ENCODE measurements around the gene KY.

KY gene

GRCh38 chr3:134608771-134609435, 41.9 kb downstream of the KY start:
- H3K4me1 Mint-ChIP-seq (ENCODE audit: low read depth) = no peaks in the 10 kb centered on the region
- H3K27ac Mint-ChIP-seq = no peak overlapping the region
- no peak overlapping the region for H3K4me3 Mint-ChIP-seq
- H3K27me3 Mint-ChIP-seq = peaks cover 2% of the 10 kb centered on the region
- no peaks in the 10 kb centered on the region for H3K9me3 Mint-ChIP-seq (ENCODE audit: low read depth)
- H3K36me3 Mint-ChIP-seq = no peaks in the 10 kb centered on the region

GRCh38 chr3:134608023-134608770, 42.6 kb downstream of the KY start:
- no peaks in the 10 kb centered on the region for H3K36me3 Mint-ChIP-seq
- no peaks in the 10 kb centered on the region for H3K4me1 Mint-ChIP-seq (ENCODE audit: low read depth)
- peaks cover 2% of the 10 kb centered on the region for H3K27me3 Mint-ChIP-seq
- H3K9me3 Mint-ChIP-seq (ENCODE audit: low read depth) = no peaks in the 10 kb centered on the region
- H3K4me3 Mint-ChIP-seq = no peak overlapping the region
- H3K27ac Mint-ChIP-seq = no peak overlapping the region

- peaks cover 2% of the 10 kb centered on the region for H3K27me3 Mint-ChIP-seq
- no peaks in the 10 kb centered on the region for H3K9me3 Mint-ChIP-seq (ENCODE audit: low read depth)
- no peaks in the 10 kb centered on the region for H3K4me1 Mint-ChIP-seq (ENCODE audit: low read depth)
- H3K4me3 Mint-ChIP-seq = no peak overlapping the region
- no peak overlapping the region for H3K27ac Mint-ChIP-seq
- H3K36me3 Mint-ChIP-seq = no peaks in the 10 kb centered on the region
Measured at GRCh38 chr3:134607054-134608022, 43.5 kb downstream of the KY start.

- peaks cover 2% of the 10 kb centered on the region for H3K27me3 Mint-ChIP-seq
- H3K36me3 Mint-ChIP-seq = no peaks in the 10 kb centered on the region
- no peak overlapping the region for H3K27ac Mint-ChIP-seq
- H3K4me3 Mint-ChIP-seq = no peak overlapping the region
- no peaks in the 10 kb centered on the region for H3K4me1 Mint-ChIP-seq (ENCODE audit: low read depth)
- no peaks in the 10 kb centered on the region for H3K9me3 Mint-ChIP-seq (ENCODE audit: low read depth)
Measured at GRCh38 chr3:134606033-134607025, 44.5 kb downstream of the KY start.

GRCh38 chr3:134605556-134605955, 45.3 kb downstream of the KY start:
- peaks cover 6% of the 10 kb centered on the region for H3K4me1 Mint-ChIP-seq (ENCODE audit: low read depth)
- H3K27me3 Mint-ChIP-seq = peaks cover 2% of the 10 kb centered on the region
- H3K9me3 Mint-ChIP-seq (ENCODE audit: low read depth) = no peaks in the 10 kb centered on the region
- no peak overlapping the region for H3K27ac Mint-ChIP-seq
- no peaks in the 10 kb centered on the region for H3K36me3 Mint-ChIP-seq
- no peak overlapping the region for H3K4me3 Mint-ChIP-seq

GRCh38 chr3:134603956-134604355, 46.9 kb downstream of the KY start:
- Mint-ChIP-seq H3K27me3 (peaks cover 2% of the 10 kb centered on the region), H3K4me1 (ENCODE audit: low read depth) (peaks cover 8% of the 10 kb centered on the region), H3K4me3 (no peak overlapping the region), H3K36me3 (no peaks in the 10 kb centered on the region), H3K27ac (no peak overlapping the region), H3K9me3 (ENCODE audit: low read depth) (no peaks in the 10 kb centered on the region)

- Mint-ChIP-seq H3K9me3 (ENCODE audit: low read depth) (no peaks in the 10 kb centered on the region), H3K4me3 (no peak overlapping the region), H3K27me3 (peaks cover 2% of the 10 kb centered on the region), H3K4me1 (ENCODE audit: low read depth) (peaks cover 8% of the 10 kb centered on the region), H3K27ac (no peak overlapping the region), H3K36me3 (no peaks in the 10 kb centered on the region)
Measured at GRCh38 chr3:134603480-134603879, 47.3 kb downstream of the KY start.

GRCh38 chr3:134602440-134602814, 48.4 kb downstream of the KY start:
- Mint-ChIP-seq H3K27ac (no peak overlapping the region), H3K4me3 (no peak overlapping the region), H3K9me3 (ENCODE audit: low read depth) (no peaks in the 10 kb centered on the region), H3K4me1 (ENCODE audit: low read depth) (peaks cover 8% of the 10 kb centered on the region), H3K27me3 (peaks cover 2% of the 10 kb centered on the region), H3K36me3 (no peaks in the 10 kb centered on the region)

GRCh38 chr3:134601539-134602439, 49.0 kb downstream of the KY start:
- H3K4me1 Mint-ChIP-seq (ENCODE audit: low read depth) = peaks cover 8% of the 10 kb centered on the region
- no peak overlapping the region for H3K27ac Mint-ChIP-seq
- H3K9me3 Mint-ChIP-seq (ENCODE audit: low read depth) = no peaks in the 10 kb centered on the region
- H3K36me3 Mint-ChIP-seq = no peaks in the 10 kb centered on the region
- H3K27me3 Mint-ChIP-seq = peaks cover 2% of the 10 kb centered on the region
- no peak overlapping the region for H3K4me3 Mint-ChIP-seq

GRCh38 chr3:134600685-134601463, 49.9 kb downstream of the KY start:
- H3K4me3 Mint-ChIP-seq = no peak overlapping the region
- peaks cover 2% of the 10 kb centered on the region for H3K27me3 Mint-ChIP-seq
- H3K9me3 Mint-ChIP-seq (ENCODE audit: low read depth) = no peaks in the 10 kb centered on the region
- no peak overlapping the region for H3K27ac Mint-ChIP-seq
- peaks cover 8% of the 10 kb centered on the region for H3K4me1 Mint-ChIP-seq (ENCODE audit: low read depth)
- no peaks in the 10 kb centered on the region for H3K36me3 Mint-ChIP-seq

GRCh38 chr3:134600206-134600605, 50.6 kb downstream of the KY start:
- no peaks in the 10 kb centered on the region for H3K9me3 Mint-ChIP-seq (ENCODE audit: low read depth)
- H3K4me1 Mint-ChIP-seq (ENCODE audit: low read depth) = peaks cover 8% of the 10 kb centered on the region
- no peaks in the 10 kb centered on the region for H3K27me3 Mint-ChIP-seq
- no peaks in the 10 kb centered on the region for H3K36me3 Mint-ChIP-seq
- no peak overlapping the region for H3K4me3 Mint-ChIP-seq
- no peak overlapping the region for H3K27ac Mint-ChIP-seq

GRCh38 chr3:134598763-134599545, 51.9 kb downstream of the KY start:
- Mint-ChIP-seq H3K4me3 (no peak overlapping the region), H3K9me3 (ENCODE audit: low read depth) (no peaks in the 10 kb centered on the region), H3K4me1 (ENCODE audit: low read depth) (peaks cover 8% of the 10 kb centered on the region), H3K27ac (no peak overlapping the region), H3K36me3 (no peaks in the 10 kb centered on the region), H3K27me3 (no peaks in the 10 kb centered on the region)

Measured in activated naive CD8-positive, alpha-beta T cell (primary cell).